GM18951 (cell line): Measurements from ENCODE around the gene KCNH8.

Experiments used
- POLR2A ChIP-seq: IDR thresholded peaks from 4 replicates; pipeline ENCODE4 v1.6.1; 2011; ENCODE audit warnings: mild to moderate bottlenecking; ENCODE audit not compliant: insufficient read length, insufficient read depth; ENCODE audit errors: extremely low read depth
- in situ Hi-C: fragments of 300-500 bp; cut with MboI; formaldehyde crosslinking; loops from one replicate; pipeline ENCODE4 v1.12.0; 2022; ENCODE audit warnings: low sequenced_read_pairs, mixed read lengths, inconsistent platforms; ENCODE audit not compliant: unreplicated experiment

Gene KCNH8

DNA sequence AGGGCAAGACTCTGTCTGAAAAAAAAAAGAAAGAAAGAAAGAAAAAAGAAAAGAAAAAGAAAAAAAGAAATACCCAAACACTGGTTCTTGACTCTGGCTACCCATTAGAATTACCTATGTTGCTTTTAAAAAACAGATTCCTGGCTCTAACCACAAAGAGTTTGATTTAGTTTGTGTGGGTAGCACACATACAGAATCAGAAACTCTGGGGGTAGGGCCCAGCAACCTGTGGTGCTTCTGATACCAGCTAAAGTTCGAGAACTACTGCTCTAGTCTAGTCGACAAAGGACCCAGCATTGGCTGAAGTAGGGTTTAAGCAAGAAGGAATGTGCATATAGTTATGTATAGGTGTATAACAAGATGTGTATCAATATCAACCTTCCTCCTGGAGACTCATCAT is 393.0 kb downstream of the KCNH8 start:
- in situ Hi-C loops: no loop called here
- no peak for TF ChIP-seq POLR2A

DNA sequence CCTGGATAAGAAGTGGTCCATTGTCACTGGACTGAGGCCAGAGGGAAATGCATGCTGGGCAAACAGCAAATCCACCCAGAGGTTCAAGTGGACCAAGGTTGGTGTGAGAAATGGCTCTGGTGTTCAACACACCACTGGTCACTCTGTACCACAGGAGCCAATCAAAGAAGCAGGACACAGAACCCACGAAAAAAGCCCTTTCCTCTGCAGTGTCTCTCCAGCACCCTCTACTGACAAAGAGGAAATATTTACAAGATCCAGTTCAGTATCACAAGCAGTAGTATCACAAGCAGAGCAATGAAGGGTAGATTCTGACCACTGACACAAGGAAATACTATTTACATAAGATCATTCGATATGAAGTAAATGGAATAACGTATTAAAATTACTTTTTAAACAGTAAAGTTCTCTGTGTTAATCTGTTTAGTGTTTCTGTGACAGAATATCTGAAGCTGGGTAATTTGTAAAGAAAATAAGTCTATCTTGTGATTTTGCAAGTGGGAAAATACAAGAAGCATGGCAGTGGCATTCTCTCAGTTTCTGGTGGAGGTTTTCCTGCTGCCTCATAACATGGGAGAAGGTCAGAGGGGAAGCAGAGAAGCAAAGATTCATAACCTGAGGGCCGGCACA is 395.0 kb downstream of the KCNH8 start:
- TF ChIP-seq POLR2A: no peak
- in situ Hi-C loops: no loop called here

DNA sequence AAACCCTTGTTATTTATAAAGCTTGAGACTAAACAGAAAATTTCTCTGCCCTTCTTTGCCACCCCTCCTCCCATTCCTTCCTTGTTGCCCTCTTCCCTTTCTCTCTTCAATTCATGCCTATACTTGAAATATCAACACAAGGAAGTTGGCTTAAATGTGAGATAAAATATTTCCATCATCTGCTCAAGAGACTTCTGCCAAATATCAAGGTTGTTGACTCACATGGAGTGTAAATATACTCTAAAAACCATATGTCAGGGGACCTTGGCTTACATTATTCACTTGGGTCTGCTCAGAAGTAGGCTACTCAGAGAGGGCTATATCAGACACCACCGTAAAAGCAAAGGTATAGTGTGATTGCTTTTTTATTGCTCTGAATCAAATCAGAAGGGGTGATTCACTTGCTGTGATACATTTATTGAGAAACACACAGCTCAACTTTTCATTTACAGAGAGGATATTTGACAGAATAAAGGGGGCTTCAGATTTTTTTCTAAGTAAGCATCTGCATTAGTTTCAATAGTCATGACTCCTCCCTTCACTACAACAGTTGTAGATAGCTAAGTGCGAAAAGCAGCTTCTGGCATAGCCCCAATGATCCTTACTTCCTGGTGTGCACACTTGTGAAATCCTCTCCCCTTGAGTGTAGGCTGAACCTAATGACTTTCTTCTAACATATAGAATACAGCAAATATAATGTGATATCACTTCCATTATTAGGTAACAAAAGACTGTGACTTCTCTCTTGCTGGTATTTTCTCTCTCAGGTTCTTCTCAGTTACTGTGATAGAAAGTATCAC is 399.6 kb downstream of the KCNH8 start:
- in situ Hi-C loops: no loop called here
- TF ChIP-seq POLR2A: no peak

DNA sequence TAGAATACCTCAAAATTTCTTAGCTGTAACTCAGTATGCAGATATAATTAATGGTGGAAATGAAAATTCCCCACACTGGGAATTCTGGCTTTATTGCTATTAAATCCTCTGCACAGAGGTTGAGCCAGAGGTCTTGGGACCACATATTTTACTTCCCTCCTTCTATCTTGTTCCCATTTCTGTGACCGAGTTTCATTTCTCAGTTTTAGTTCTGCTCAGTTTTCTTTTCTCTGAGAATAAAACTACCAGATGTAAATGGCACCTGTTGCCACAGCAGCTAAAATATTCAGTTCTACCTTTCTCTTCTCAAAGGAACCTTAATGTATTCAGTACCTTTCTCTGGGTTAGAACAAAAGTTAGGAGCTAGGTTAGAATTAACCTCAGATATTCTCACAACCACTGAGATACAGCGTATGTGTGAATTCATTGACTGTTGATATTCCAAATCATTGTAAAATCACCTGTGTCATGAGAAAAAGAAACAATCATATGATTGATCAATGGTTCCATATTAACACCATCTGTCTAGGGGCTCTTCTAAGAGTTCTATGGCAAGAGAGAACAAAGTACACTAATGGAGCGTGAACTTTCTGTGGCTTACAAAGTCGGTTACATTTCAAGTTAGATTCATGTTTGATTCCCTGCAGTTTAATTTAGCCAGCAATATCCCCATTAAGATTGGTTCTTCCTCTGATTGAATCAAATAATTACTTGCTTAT is 411.6 kb downstream of the KCNH8 start:
- no peak for TF ChIP-seq POLR2A
- in situ Hi-C loops: no loop called here

- no peak for TF ChIP-seq POLR2A
- in situ Hi-C loops: no loop called here
Measured at GRCh38 chr3:19573644-19574043, 425.3 kb downstream of the KCNH8 start.

DNA sequence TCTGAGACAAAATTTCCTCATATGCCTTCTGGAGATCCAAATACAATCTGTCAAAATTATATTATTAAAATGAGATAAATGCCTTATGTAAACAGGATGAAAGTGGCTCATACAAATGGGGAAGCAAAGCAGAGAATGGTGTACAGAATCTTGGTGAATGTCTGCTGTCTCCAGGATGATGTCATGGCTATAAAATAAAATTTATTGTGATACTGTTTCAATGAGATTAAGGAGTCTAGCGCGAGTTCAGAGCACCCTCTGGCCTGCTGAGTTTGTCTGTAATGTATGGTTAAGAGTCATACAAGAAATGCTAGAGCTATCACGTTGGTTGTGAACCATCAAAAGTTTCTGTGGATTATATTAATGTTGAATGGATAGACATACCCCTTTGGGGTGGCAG is 426.0 kb downstream of the KCNH8 start:
- TF ChIP-seq POLR2A: no peak
- in situ Hi-C loops: no loop called here

DNA sequence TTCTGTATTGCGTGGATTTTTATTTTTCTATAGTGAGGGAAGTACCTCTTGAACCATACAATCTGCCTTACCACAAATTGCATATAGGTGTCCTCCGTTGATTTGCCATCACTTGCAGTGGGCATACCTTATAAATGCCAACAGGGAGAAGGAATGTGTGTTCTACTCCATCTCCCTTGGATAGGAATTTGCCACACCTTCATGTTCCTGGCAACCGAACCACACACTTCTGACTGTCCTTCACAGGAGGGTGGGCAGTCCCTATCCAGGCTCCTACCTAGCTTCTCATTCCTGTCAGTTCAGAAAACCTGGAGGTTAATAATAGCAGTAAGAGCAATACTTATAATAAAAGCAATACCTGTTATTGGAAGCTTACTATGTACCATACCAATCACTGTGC is 428.0 kb downstream of the KCNH8 start:
- TF ChIP-seq POLR2A: no peak
- in situ Hi-C loops: no loop called here
